Muscle layer of colon (tissue), 2 donors: Measurements from ENCODE around the gene IBTK.
"Not testable (repeated sequence)": the region's sequence is repeated elsewhere in the genome, so short reads cannot be mapped to it uniquely, and the experiment has no call there.

ENCODE experiments used
- H3K27ac ChIP-seq: one replicate; pipeline ENCODE4 v1.7.0; 2013; ENCODE audit warnings: low read depth, mild to moderate bottlenecking, low read length, moderate library complexity
- H3K27me3 ChIP-seq, 2 donors: one replicate each; pipeline ENCODE4 v1.7.0; 2013; ENCODE audit warnings: low read length in 2 of 2, mild to moderate bottlenecking in 2 of 2; ENCODE audit not compliant: insufficient read depth in 2 of 2, control insufficient read depth in 1 of 2
- H3K36me3 ChIP-seq: one replicate; pipeline ENCODE4 v1.7.0; 2013; ENCODE audit warnings: mild to moderate bottlenecking, low read length; ENCODE audit not compliant: insufficient read depth
- H3K4me1 ChIP-seq: one replicate; pipeline ENCODE4 v1.7.0; 2013; ENCODE audit warnings: mild to moderate bottlenecking, low read length; ENCODE audit not compliant: insufficient read depth
- H3K4me3 ChIP-seq, 2 donors: one replicate each; pipeline ENCODE4 v1.7.0; 2013; ENCODE audit warnings: low read length in 2 of 2, low read depth in 1 of 2, mild to moderate bottlenecking in 1 of 2, moderate library complexity in 1 of 2
- H3K9ac ChIP-seq: one replicate; pipeline ENCODE4 v1.7.0; 2013; ENCODE audit warnings: low read length
- H3K9me3 ChIP-seq: one replicate; pipeline ENCODE4 v1.7.0; 2013; ENCODE audit warnings: mild to moderate bottlenecking, low read length
- donor health status: abdominal sarcoma.
- donor health status: Adenocarcinoma of cecum.

IBTK gene

DNA sequence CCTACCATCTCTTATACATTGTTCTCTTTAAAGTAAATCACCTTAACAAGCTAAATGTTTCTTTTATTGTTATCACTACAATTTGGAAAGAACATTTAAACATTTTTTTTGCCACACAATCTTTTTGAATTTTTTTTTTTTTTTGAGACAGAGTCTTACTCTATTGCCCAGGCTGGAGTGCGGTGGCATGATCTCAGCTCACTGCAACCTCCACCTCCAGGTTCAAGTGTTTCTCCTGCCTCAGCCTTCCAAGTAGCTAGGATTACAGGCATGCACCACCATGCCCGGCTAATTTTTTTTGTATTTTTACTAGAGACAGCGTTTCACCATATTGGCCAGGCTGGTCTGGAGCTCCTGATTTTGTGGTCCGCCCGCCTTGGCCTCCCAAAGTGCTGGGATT, 50.3 kb downstream of the IBTK start:
- not testable (repeated sequence) for H3K9ac ChIP-seq, H3K27ac ChIP-seq
- peaks cover 32% of the 10 kb centered on the region for H3K36me3 ChIP-seq

DNA sequence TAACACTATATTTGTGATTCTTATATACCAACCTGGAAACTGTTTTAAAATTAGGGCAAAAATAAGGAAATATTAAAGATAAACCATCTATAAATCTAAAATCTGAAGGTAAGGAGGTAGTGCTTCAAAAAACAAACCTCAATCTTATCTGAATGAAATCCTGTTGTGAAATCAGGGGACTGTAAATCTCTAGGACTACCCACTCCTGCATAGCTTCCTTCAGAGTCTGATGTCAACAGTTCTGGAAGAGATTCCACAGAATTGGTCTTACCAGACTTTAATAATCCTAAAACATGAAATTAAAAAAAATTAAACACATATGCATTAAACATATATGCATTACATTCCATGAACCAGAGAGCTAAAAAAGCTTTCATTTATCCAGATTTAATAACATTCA, 51.4 kb downstream of the IBTK start:
- no peak overlapping the region for H3K27ac ChIP-seq
- no peaks in the 10 kb centered on the region for H3K4me1 ChIP-seq
- no peaks in the 10 kb centered on the region for H3K27me3 ChIP-seq
- no peaks in the 10 kb centered on the region for H3K9me3 ChIP-seq
- no peak overlapping the region for H3K9ac ChIP-seq
- H3K4me3 ChIP-seq = no peak overlapping the region
- peaks cover 32% of the 10 kb centered on the region for H3K36me3 ChIP-seq

More for the DNA sequence above, 50.3 kb downstream of the IBTK start:
- H3K9me3 ChIP-seq, H3K27me3 ChIP-seq, H3K4me1 ChIP-seq, H3K4me3 ChIP-seq: not testable (repeated sequence)

DNA sequence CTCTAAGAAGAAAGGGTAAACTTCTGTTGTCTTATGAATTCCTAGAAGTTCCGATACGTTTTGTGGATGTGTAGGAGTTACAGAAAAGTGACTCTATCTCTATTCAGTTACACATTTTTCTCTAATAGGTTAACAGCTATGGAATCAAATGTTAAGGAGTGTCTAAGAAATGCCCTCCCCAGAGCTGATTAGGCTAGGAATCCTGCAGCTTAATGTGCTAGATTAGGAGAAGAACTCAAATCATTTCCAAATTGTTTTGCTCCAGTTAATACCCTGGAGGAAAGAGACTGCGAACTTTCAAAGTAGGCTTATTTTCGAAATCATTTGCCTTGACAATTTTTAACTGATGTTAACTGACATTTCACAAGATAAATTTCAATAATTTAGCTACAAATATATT, 51.9 kb downstream of the IBTK start:
- Histone ChIP-seq H3K9ac (no peak overlapping the region), H3K27me3 (no peaks in the 10 kb centered on the region), H3K36me3 (peaks cover 32% of the 10 kb centered on the region), H3K4me1 (no peaks in the 10 kb centered on the region), H3K4me3 (no peak overlapping the region), H3K9me3 (no peaks in the 10 kb centered on the region), H3K27ac (no peak overlapping the region)

DNA sequence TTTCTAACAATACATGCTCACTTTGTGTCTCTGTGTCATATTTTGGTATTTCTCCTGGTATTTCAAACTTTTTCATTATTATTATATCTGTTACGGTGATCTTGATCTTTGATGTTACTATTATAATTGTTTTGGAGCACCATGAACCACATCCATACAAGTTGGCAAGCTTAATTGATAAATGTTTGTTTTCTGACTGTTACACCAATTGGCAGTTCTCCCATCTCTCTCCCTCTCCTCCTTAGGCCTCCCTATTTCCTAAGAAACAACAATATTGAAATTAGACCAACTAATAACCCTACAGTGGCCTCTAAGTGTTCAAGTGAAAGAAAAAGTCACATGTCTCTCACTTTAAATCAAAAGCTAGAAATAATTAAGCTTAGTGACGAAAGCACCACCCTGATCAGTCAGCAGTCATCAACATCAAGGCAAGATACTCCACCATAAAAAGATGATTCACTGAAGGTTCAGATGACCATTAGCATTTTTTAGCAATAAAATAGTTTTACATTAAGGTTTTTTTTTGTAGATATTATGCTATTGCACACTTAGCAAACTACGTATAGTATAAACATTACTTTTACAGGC, 61.5 kb downstream of the IBTK start:
- no peaks in the 10 kb centered on the region for H3K27me3 ChIP-seq
- H3K27ac ChIP-seq = no peak overlapping the region
- H3K9me3 ChIP-seq = no peaks in the 10 kb centered on the region
- no peak overlapping the region for H3K4me3 ChIP-seq
- H3K9ac ChIP-seq = no peak overlapping the region
- peaks cover 15% of the 10 kb centered on the region for H3K36me3 ChIP-seq
- H3K4me1 ChIP-seq = peaks cover 7% of the 10 kb centered on the region

DNA sequence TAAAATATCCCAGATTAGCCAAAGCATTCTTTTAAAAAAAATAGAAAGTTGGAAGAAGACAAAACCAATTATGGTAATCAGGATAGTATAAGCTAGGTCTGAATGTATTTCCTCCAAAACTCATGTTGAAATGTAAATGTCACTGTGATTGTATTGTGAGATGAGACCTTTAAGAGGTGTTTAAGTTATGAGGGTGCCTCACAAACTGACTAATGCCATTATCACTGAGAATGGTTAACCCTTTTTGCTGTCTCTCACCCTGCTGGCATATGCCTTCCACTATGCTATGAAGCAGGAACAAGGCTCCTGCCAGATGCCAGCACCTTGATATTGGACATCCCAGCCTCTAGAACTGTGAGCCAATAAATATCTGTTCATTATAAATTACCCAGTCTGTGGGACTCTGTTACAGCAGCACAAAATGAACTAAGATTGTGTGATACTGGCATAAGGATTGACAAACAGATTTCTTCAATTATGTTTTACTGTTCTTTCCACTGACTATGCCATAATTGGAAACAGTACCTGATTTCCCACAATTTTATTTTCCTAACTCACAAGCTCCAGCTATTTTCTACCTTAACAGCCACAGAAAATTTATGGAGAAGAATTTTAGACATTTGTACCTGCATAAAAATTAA, 63.8 kb downstream of the IBTK start:
- Histone ChIP-seq H3K9ac (no peak overlapping the region), H3K9me3 (no peaks in the 10 kb centered on the region), H3K27me3 (no peaks in the 10 kb centered on the region), H3K27ac (no peak overlapping the region), H3K4me1 (peaks cover 4% of the 10 kb centered on the region), H3K4me3 (no peak overlapping the region), H3K36me3 (peaks cover 22% of the 10 kb centered on the region)

DNA sequence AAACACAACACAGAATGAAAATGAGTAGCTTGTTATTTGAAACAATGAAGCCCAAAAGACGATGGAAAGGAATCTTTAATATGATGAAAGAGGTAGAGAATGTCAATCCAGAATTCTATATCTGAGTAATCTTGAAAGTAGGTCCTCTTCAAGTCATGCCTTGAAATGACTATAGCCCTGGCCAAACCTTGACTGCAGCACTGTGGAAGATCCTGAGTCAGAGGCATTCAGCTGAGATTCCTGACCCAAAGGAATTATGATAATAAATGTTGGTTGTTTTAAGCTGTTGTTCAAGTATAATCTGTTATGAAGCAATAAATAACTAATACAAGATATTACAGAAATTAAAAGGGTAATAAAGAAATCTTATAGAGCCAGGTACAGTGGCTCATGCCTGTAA, 64.8 kb downstream of the IBTK start:
- H3K36me3 ChIP-seq = peaks cover 25% of the 10 kb centered on the region
- H3K4me3 ChIP-seq = no peak overlapping the region
- H3K9me3 ChIP-seq = no peaks in the 10 kb centered on the region
- H3K4me1 ChIP-seq = peaks cover 4% of the 10 kb centered on the region
- H3K27me3 ChIP-seq = no peaks in the 10 kb centered on the region
- H3K27ac ChIP-seq = no peak overlapping the region
- no peak overlapping the region for H3K9ac ChIP-seq

DNA sequence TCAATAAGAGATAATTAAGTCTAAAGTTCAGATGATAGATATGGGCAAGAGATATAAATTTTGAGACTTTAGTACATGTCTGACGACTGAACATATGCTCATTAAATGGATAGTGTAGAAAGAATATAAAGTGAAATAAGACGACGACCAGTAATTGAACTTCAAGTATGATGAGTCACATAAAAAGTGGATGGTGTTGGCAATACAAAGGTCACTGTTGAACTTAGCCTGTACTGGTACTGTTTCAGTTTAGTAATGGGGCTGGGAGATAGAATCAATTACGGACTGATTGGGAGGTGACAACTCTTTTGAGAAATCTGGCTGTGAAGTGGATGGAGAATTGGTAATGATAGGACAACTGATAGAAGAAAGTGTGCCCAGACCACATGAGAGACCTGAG, 68.1 kb downstream of the IBTK start:
- peaks cover 25% of the 10 kb centered on the region for H3K36me3 ChIP-seq
- H3K27me3 ChIP-seq = no peaks in the 10 kb centered on the region
- no peaks in the 10 kb centered on the region for H3K9me3 ChIP-seq
- H3K9ac ChIP-seq = no peak overlapping the region
- H3K27ac ChIP-seq = no peak overlapping the region
- peaks cover 4% of the 10 kb centered on the region for H3K4me1 ChIP-seq
- H3K4me3 ChIP-seq = no peak overlapping the region

DNA sequence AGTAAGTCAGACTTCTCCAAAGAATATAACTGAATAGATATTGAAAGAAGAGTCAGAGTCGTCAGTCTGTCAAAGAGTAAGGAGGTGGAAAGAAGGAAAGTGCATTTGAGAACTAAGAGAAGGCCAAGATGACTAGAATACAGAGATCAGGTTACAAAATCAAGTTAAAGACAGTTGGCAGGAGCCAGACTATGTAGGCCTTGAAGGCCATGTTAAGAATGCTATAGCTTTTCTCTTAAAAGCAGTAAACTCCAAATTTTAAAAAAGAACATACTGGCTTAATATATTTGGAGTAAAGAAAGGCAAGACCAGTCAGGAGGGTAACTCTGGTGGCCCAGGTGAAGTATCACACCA, 68.8 kb downstream of the IBTK start:
- H3K9ac ChIP-seq = no peak overlapping the region
- H3K4me1 ChIP-seq = peaks cover under 1% of the 10 kb centered on the region
- H3K27me3 ChIP-seq = no peaks in the 10 kb centered on the region
- H3K27ac ChIP-seq = no peak overlapping the region
- no peak overlapping the region for H3K4me3 ChIP-seq
- H3K9me3 ChIP-seq = no peaks in the 10 kb centered on the region
- H3K36me3 ChIP-seq = peaks cover 28% of the 10 kb centered on the region

DNA sequence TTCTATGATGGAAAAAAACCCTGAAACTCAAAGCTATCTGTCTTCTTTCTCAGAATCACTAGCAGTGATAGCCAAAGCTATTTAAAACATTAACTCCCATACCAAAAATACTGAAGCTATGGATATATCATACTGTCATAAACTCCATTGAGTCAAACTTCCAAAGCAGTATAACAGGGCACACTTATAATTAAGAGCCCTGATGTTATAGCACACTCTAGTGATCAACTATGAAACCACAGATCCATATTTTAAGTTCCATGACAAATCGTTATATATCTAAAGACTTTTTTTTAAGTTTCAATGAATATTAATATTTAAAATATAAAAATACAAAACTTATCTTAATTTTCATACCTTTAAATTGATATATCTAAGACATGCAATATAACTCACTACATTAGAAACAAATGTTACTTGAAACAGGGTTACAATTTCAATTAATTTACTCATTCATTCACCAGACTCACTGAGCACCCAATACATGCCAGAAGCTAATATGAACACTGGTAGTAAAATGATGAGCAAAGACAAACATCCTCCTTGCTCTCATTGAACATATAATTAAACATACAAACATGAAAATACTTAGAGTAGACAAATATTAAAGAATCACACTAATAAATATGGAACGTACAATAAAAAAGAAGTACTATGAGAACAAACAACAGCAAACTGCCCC, 69.3 kb downstream of the IBTK start:
- Histone ChIP-seq H3K4me1 (no peaks in the 10 kb centered on the region), H3K27ac (no peak overlapping the region), H3K4me3 (no peak overlapping the region), H3K9ac (no peak overlapping the region), H3K9me3 (no peaks in the 10 kb centered on the region), H3K36me3 (peaks cover 30% of the 10 kb centered on the region), H3K27me3 (no peaks in the 10 kb centered on the region)

DNA sequence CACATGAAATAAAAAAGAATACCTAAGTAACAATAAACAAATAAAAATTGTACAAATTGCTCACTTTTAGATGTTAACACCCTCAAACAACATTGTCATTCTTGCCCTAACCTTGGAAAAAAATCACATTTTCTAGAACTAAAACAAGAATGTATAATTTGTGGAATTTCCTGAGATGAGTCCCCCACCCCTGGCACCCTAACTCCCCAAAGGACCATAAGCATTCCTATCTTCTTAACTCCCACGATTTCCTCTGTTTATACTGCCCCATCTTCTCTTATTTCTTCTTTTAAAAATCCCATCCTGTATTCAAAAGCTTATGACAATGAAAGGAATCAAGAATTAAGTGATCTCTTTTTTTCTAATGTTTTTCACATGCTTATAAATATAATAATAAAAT, 70.9 kb downstream of the IBTK start:
- H3K27me3 ChIP-seq = no peaks in the 10 kb centered on the region
- no peak overlapping the region for H3K4me3 ChIP-seq
- no peak overlapping the region for H3K9ac ChIP-seq
- H3K4me1 ChIP-seq = no peaks in the 10 kb centered on the region
- no peaks in the 10 kb centered on the region for H3K9me3 ChIP-seq
- peaks cover 35% of the 10 kb centered on the region for H3K36me3 ChIP-seq
- no peak overlapping the region for H3K27ac ChIP-seq

DNA sequence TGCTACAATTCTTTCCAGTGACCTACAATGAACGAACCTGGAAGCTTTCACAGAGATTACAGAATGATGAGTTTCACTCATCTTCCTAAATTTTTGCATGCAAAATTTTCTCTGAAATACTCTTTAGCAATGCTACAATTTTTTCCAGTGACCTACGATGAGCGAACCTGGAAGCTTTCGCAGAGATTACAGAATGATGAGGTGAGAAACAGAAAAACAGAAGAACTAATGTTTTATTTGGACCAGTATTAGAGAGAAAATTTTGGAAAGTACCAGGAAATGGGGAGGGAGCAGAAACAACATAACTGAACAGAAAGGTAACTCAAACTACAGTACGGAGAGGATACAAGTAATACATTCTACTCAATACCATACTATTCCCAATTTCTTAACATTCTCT, 75.0 kb downstream of the IBTK start:
- no peak overlapping the region for H3K4me3 ChIP-seq
- H3K9me3 ChIP-seq = no peaks in the 10 kb centered on the region
- H3K36me3 ChIP-seq = peaks cover 24% of the 10 kb centered on the region
- no peak overlapping the region for H3K27ac ChIP-seq
- no peaks in the 10 kb centered on the region for H3K27me3 ChIP-seq
- no peak overlapping the region for H3K9ac ChIP-seq
- no peaks in the 10 kb centered on the region for H3K4me1 ChIP-seq
